K562 treated with DMSO at 1 percent for 4 hours (cell line): ENCODE results near the gene SLC25A43. TPM values are rescaled to one million over a fixed set of nuclear protein-coding genes. Genes with fewer than 3 reads are reported as not detected.

ENCODE experiments used
- total RNA-seq: library from RNA; unstranded; fragments of 300-600 nt; gene quantifications from 2 replicates; pipeline ENCODE4 v1.2.3, GENCODE V29; 2022; ENCODE audit not compliant: insufficient read depth

Gene SLC25A43
- total RNA-seq, result 8.4 and 10.7 TPM in 2 replicates

GRCh38 chrX:119398974-119399771, at the start of gene SLC25A43:
TSS of gene SLC25A43 (plus strand) at chrX:119399336. CDS start at chrX:119399404, 68 bp downstream.

DNA sequence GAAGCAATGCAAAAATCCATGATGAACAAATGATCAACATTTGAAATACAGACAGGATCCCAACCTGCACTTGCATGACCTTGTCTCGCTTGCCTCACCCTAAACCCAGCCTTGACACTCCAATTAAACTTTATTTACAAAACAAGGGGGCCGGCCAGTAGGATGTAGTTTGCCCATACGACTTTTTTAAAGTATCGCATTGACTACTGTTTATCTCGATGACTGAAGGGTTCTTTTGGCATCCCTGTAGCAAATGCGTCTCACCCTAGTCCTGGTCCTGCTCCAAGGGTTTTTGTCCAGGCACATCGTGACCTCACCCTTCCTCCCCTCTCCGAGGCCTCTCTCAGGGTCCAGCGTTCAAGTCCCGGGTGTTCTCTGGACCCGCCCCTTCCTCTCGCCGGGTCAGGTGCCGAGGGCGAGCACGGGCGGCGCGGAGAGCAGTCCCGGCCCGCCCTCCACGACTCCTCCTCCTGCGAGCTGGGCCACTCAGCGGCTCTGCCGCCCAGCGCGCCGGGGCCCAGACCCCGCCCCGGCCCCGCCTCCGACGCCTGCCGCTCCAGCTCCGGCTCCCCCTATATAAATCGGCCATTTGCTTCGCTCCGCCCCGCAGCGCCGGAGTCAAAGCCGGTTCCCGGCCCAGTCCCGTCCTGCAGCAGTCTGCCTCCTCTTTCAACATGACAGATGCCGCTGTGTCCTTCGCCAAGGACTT, 68.9 kb downstream of the SLC25A43 start, which contains the start of gene SLC25A5:
Gene SLC25A5 (plus strand): TSS at position 603 of the 709 bp plus-strand sequence. CDS start 72 bp downstream, at position 675.

Other genes with a start within 250 kb of the SLC25A43 start
- 83.3 and 95.8 TPM in 2 replicates for gene PGRMC1, start 163.1 kb upstream of the SLC25A43 start, total RNA-seq
- 1,008 and 1,021 TPM in 2 replicates for gene SLC25A5, start 69.1 kb downstream of the SLC25A43 start, total RNA-seq
- 25.6 and 30.1 TPM in 2 replicates for gene STEEP1, start 166.1 kb downstream of the SLC25A43 start, total RNA-seq
- gene UBE2A, start 175.2 kb downstream of the SLC25A43 start, total RNA-seq, result 67.1 and 68.1 TPM in 2 replicates
- 10.3 and 12.8 TPM in 2 replicates for gene NKRF, start 207.1 kb downstream of the SLC25A43 start, total RNA-seq